Measurements from ENCODE around the gene CLMN.

Gene CLMN

GRCh38 chr14:95258754-95259593 is 60.7 kb downstream of the CLMN start:
- no peak for DNase-seq

GRCh38 chr14:95258156-95258555 is 61.6 kb downstream of the CLMN start:
- DNase-seq, result no peak

GRCh38 chr14:95257521-95257920 is 62.2 kb downstream of the CLMN start:
- no peak for DNase-seq

- DNase-seq, result no peak
These were observed 63.0 kb downstream of the CLMN start for GRCh38 chr14:95256776-95257060.

- no peak for DNase-seq
These were observed 63.5 kb downstream of the CLMN start for GRCh38 chr14:95256002-95256775.

GRCh38 chr14:95255487-95255886 is 64.2 kb downstream of the CLMN start:
- no peak for DNase-seq

- no peak for DNase-seq
These were observed 64.7 kb downstream of the CLMN start for GRCh38 chr14:95255013-95255412.

- DNase-seq, result no peak
These were observed 65.4 kb downstream of the CLMN start for GRCh38 chr14:95254288-95254687.

- DNase-seq, result no peak
These were observed 66.6 kb downstream of the CLMN start for GRCh38 chr14:95253039-95253630.

GRCh38 chr14:95252219-95252618 is 67.5 kb downstream of the CLMN start:
- DNase-seq, result no peak

GRCh38 chr14:95250936-95251335 is 68.8 kb downstream of the CLMN start:
- DNase-seq, result no peak

GRCh38 chr14:95250140-95250769 is 69.5 kb downstream of the CLMN start:
- no peak for DNase-seq

- no peak for DNase-seq
These were observed 71.3 kb downstream of the CLMN start for GRCh38 chr14:95248432-95248831.

- DNase-seq, result no peak
These were observed 72.8 kb downstream of the CLMN start for GRCh38 chr14:95246870-95247269.

GRCh38 chr14:95245334-95245733 is 74.4 kb downstream of the CLMN start:
- DNase-seq, result no peak

GRCh38 chr14:95244587-95244986 is 75.1 kb downstream of the CLMN start:
- no peak for DNase-seq

- no peak for DNase-seq
These were observed 76.8 kb downstream of the CLMN start for GRCh38 chr14:95242870-95243269.

GRCh38 chr14:95240859-95241813 is 78.6 kb downstream of the CLMN start:
- DNase-seq, result no peak

GRCh38 chr14:95238487-95239298 is 81.0 kb downstream of the CLMN start:
- no peak for DNase-seq

- DNase-seq, result no peak
These were observed 81.8 kb downstream of the CLMN start for GRCh38 chr14:95237958-95238340.

Data from 8988T (cell line).